Spinal cord (tissue), 10 donors: Measurements from ENCODE around the gene PSENEN. TPM values are rescaled to one million over a fixed set of nuclear protein-coding genes. Genes with fewer than 3 reads are reported as not detected.

Experiments
- DNase-seq, 6 donors: peaks; one replicate each; pipeline versions ENCODE4 v3.0.0 to v3.0.0-alpha.2; 2013 to 2015; ENCODE audit warnings: low spot score in 6 of 6, low read depth in 4 of 6
- H3K27ac ChIP-seq: one replicate; pipeline ENCODE4 v1.5.1; 2013; ENCODE audit warnings: low read depth, low read length, control low read depth
- H3K27me3 ChIP-seq: one replicate; pipeline ENCODE4 v1.6.1; 2013; ENCODE audit warnings: low read length; ENCODE audit not compliant: control insufficient read depth, insufficient read depth
- H3K36me3 ChIP-seq: one replicate; pipeline ENCODE4 v1.6.1; 2013; ENCODE audit warnings: low read length; ENCODE audit not compliant: control insufficient read depth, insufficient read depth
- H3K4me1 ChIP-seq: one replicate; pipeline ENCODE4 v1.6.1; 2013; ENCODE audit warnings: low read length; ENCODE audit not compliant: control insufficient read depth, insufficient read depth
- H3K4me3 ChIP-seq: one replicate; pipeline ENCODE4 v1.5.1; 2013; ENCODE audit warnings: low read depth, low read length, control low read depth
- H3K9me3 ChIP-seq: one replicate; pipeline ENCODE4 v1.6.1; 2013; ENCODE audit warnings: low read length; ENCODE audit not compliant: control insufficient read depth, insufficient read depth
- WGBS: methylation state at CpG from one replicate; pipeline ENCODE4 v1.1.5; 2013; ENCODE audit warnings: missing lambda C conversion rate; ENCODE audit not compliant: insufficient coverage; 5-methylcytosine and 5-hydroxymethylcytosine counted together
- polyA plus RNA-seq, 2 donors: library from polyadenylated mRNA; unstranded; fragments of 120-200 nt; gene quantifications; one replicate each; pipeline ENCODE4 v1.2.1, GENCODE V29; 2013; ENCODE audit not compliant: insufficient read length in 2 of 2
- total RNA-seq, 2 donors: library from RNA; depleted of rRNA in 1 of 2; stranded (reverse); fragments of 120-200 nt in 1 of 2; fragments of >200 nt in 1 of 2; gene quantifications; one replicate each; pipeline versions ENCODE4 v1.2.3 to v1.2.4, GENCODE V29; 2013 to 2014
- donor health status: healthy.

The PSENEN gene
- total and polyA plus RNA-seq, 4 donors: 15.9 to 106 (median 81.0) TPM

DNA sequence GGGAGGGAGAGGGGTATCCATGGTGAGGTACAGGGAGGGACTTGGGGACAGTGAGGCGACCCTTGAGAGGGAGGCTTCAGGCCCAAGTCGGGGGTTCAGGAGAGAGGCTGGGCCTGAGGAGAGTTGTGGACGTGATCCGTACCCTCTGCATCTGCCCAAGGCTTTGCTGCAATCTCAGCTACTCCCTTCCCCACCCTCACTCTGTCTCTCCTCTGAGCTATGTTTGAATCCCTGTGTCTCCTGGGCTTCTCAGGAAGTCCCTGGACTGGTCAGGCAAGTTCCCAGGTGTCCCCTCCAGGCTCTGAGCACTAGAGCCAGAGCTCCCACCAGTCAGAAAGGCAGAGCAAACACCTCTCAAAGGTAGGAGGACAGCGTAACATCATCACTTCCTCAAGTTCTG lies 4.7 kb downstream of the PSENEN start:
- Histone ChIP-seq H3K9me3 (no peaks in the 10 kb centered on the region), H3K27me3 (no peaks in the 10 kb centered on the region), H3K4me3 (no peak overlapping the region), H3K36me3 (peaks cover 49% of the 10 kb centered on the region), H3K27ac (no peak overlapping the region), H3K4me1 (peaks cover 35% of the 10 kb centered on the region)
- 92% methylated on average over 5 of the region's 5 CpGs for WGBS
- DNase-seq: no peak

DNA sequence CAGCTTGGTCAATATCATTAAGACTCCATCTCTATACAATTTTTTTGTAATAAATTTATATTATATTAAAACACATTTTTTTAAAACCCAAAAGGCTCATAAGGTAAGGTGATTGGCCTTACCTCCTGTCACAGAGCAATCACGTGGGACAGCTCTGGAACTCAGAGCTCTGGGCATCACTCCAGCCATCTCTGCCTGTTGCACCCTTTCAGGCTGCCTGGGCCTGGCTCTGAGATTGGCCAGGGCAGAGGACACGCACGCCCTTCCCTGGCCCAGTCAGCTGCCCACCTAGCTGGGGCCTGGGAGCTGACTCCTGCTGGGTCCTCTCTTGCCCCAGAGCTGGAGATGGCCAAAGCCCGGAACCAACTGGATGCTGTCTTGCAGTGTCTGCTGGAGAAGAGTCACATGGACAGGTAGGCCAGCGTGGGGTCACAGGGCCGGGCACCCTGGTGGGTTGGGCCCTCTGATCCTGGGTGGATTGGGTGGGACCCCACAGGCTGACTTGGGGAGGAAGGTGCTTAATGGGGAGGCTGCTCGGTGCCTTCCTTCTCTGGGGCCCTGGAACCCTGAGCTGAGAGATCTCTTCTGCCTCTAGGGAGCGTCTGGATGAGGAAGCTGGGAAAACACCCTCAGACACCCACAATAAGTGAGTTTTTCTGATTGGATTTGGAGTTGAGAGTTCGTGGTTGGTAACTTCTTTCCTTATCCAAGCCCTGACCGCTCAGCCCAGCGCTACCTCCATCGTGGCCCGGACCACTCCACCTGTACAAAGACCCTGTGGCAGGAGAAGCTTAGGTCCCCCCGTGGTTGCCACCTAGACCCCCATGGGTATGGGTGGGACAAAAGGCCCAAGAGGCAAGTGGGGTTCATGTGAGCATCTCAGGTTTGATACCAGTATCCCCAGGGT lies 6.6 kb downstream of the PSENEN start:
- no peak for DNase-seq
- Histone ChIP-seq H3K27me3 (no peaks in the 10 kb centered on the region), H3K4me3 (no peak overlapping the region), H3K36me3 (peaks cover 60% of the 10 kb centered on the region), H3K27ac (no peak overlapping the region), H3K9me3 (no peaks in the 10 kb centered on the region), H3K4me1 (peaks cover 40% of the 10 kb centered on the region)
- 97% methylated on average over 11 of the region's 14 CpGs for WGBS

DNA sequence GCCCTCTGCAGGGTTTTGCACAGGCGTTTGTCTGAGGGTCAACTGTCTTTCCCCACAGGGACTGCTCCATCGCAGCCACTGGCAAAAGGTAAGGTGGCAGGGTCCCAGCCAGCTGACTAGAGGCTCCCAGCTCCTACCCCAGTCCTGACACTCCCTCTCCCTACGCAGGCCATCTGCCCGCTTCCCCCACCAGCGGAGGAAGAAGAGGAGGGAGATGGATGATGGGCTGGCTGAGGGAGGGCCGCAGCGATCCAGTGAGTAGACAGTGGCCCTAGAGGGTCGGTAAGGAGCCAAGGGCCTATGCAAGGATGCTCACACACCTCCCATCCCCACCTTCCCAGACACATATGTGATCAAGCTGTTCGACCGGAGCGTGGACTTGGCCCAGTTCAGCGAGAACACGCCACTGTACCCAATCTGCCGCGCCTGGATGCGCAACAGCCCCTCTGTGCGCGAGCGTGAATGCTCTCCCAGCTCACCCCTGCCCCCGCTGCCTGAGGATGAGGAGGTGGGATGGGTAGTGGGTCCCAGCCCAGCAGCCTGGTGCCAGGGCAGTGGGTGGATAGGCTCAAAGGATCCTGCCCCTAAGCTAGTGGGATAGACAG lies 7.4 kb downstream of the PSENEN start:
- Histone ChIP-seq H3K4me1 (peaks cover 44% of the 10 kb centered on the region), H3K27ac (no peak overlapping the region)

DNA sequence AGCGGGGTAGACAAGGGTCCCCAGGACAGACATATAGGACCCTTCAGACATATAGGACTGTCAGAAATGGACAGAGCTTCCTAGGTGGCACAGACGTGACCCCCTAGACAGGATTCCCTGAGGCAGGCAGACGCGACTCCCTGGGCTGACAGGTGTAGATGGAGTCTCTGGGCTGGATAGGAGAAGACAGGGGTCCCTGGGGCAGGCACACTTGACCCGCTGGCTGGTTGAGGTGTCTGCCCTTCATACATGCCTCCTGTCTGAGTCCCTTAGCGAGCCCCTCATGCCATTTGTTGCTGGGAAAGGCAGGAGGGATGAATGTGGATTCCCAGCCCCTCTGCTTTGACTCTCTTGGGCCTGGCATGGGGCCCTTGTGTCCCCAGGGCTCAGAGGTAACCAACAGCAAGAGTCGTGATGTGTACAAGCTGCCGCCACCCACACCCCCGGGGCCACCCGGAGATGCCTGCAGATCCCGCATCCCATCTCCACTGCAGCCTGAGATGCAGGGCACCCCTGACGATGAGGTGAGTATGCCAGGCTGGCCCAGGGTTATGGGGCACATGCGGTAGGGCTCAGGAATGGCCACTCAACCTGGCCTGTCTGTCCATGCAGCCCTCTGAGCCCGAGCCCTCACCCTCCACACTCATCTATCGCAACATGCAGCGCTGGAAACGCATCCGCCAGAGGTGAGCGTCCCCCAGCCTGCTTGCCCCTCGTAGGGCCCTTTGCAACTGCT lies 8.4 kb downstream of the PSENEN start:
- Histone ChIP-seq H3K27ac (no peak overlapping the region), H3K27me3 (no peaks in the 10 kb centered on the region), H3K4me3 (no peak overlapping the region), H3K4me1 (peaks cover 42% of the 10 kb centered on the region), H3K36me3 (peaks cover 57% of the 10 kb centered on the region), H3K9me3 (no peaks in the 10 kb centered on the region)
- no peak for DNase-seq
- WGBS: 95% methylated on average over 20 of the region's 20 CpGs

More for the DNA sequence above, 7.4 kb downstream of the PSENEN start:
- Histone ChIP-seq H3K4me3 (no peak overlapping the region), H3K36me3 (peaks cover 57% of the 10 kb centered on the region), H3K9me3 (no peaks in the 10 kb centered on the region), H3K27me3 (no peaks in the 10 kb centered on the region)
- 95% methylated on average over 16 of the region's 20 CpGs for WGBS
- no peak for DNase-seq

DNA sequence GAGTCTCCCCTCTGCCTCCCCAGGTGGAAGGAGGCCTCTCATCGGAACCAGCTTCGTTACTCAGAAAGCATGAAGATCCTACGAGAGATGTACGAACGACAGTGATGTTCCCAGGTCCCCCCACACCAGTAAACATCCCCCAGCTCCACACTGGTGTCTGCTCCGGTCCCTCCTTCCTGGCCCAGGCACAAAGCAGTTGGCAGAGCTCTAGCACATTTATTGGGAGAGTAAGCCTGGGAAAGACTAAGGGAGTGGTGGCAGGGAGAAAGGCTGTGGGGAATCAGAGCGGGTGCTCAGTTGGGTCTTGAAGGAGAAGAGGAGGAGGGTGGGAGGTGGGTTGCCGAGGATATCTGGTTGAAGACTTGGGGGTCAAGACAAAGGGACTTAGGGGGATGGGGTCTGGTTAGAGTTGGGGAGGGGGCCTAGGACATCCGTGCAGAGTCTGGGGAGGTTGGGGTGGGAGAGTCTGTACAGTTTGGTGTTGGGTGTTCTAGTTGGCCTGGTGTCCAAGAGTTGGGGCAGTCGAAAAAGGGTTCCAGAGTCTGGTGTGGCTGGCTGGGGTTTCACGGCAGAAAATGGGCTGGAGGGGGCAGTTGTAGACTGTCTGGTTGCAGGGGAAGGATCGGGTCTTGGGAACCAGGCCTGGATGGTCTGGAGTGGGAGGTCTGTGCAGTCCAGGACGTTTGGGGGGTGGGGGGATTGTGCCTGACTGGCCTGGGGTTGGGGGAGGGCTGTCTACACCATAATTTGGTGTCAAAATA lies 9.1 kb downstream of the PSENEN start:
- H3K9me3 ChIP-seq: no peaks in the 10 kb centered on the region
- peaks cover 62% of the 10 kb centered on the region for H3K36me3 ChIP-seq
- H3K4me3 ChIP-seq: no peak overlapping the region
- H3K27me3 ChIP-seq: no peaks in the 10 kb centered on the region
- DNase-seq: no peak
- peaks cover 42% of the 10 kb centered on the region for H3K4me1 ChIP-seq
- no peak overlapping the region for H3K27ac ChIP-seq
- WGBS: 86% methylated on average over 12 of the region's 13 CpGs

DNA sequence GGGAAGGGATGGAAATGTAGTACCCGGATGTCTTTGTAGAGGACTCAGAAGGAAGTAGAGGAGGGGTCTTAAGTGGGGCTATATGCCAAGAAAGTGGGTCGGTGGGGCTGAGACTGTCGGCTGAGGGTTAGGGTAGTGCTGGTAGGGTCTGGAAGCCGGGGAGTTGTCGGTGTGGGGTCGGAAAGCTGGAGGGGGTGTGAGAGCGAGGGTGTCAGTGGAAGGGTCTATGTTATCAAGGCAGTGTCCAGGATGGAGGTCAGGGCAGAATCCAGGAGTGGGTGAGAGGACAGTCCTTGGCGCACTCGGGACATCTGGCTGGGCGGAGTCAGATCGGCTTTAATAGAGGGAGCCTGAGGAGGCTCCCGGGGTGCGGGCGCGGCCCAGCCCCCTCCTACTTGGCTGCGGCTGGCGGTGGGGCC lies 9.7 kb downstream of the PSENEN start:
- H3K27me3 ChIP-seq: no peaks in the 10 kb centered on the region
- H3K36me3 ChIP-seq: peaks cover 63% of the 10 kb centered on the region
- WGBS: 48% methylated on average over 17 of the region's 17 CpGs
- peak overlapping the region; percentile 25 for H3K27ac ChIP-seq
- no peaks in the 10 kb centered on the region for H3K9me3 ChIP-seq
- H3K4me1 ChIP-seq: peaks cover 41% of the 10 kb centered on the region
- no peak for DNase-seq
- H3K4me3 ChIP-seq: no peak overlapping the region

DNA sequence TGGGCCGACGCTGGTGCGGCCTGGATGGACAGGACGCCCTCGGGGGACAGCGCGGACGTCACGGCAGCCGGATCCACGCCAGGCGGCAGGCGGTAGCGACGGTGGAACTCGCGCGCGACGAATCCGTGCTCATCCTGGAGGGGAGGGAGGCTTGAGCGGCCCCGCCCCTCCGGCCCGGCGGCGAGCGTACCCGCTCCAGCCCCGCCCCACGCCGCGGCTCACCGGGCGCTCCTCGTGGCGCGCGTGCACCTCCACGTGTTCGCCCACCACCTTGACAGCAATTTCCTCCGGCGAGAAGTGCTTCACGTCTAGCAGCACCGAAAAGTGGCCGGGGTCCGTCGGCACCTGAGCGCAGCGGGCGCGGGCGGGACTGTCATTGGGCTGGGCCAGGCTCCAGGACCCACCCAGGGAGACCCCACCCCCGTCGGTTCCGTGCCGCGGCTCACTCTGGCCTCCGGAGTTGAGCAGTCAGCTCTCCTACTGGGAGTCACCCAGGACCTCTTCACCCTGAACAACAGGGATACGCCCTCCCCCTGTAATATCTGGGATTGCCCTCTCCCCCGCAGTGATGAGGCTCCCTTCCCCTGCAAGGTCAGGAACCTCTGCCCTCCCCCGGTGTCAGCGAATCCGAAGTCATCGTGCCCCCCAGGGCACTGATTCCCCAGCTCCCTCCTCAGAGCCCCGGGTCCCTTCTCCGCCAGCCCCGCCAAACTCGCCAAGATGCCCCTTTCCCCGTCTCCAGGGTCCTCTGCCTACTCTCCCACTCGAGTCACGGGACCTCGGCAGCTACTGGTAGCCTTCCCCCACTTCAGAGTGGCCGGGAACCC lies 10.3 kb downstream of the PSENEN start:
- Histone ChIP-seq H3K9me3 (no peaks in the 10 kb centered on the region), H3K4me3 (peak overlapping the region; percentile 9), H3K27ac (peak overlapping the region; percentile 97), H3K36me3 (peaks cover 60% of the 10 kb centered on the region), H3K4me1 (peaks cover 41% of the 10 kb centered on the region), H3K27me3 (no peaks in the 10 kb centered on the region)
- DNase-seq: no peak
- WGBS: 30% methylated on average over 73 of the region's 74 CpGs

DNA sequence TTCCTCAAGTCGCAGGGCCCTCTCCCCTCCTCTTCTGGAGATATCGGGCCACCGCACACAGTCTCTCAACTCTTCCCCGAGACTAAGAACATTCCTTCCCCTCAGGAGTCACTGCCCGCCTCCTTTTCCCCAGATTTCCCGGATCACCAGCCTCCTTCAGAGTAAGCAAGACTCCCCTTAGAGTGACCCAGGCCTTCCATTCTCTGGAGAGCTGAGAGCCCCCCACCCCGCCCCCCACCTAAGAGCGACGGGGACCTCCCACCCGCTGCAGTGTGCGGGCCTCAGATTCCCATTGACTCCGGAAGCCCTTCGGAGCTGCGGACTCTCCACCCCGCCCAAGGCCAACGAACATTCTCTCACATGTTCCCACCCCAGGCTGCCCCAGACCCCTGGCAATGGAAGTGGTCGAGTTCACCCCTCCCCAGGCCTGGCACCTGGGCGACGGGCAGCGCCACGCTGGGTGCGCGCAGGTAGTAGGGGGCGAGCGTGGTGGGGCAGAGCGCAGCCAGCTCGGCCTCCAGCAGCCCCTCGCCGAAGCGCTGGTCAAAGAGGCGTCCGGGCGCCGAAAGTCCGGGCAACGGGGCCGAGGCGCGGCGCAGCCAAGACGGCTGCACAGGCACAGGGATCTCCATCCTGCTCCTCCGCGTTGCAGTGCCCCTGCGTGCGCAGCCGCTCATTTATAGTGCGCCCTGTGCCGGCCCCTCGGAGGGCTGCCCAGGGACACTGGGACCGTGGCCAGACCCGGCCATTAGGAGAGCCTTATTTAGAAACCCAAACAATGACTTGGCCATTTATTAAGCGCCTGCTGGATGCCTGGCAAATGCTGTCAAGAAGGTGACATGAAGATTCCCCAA lies 11.2 kb downstream of the PSENEN start, which contains the start of gene HSPB6:
Gene HSPB6 (minus strand): TSS at position 653 of the 854 bp plus-strand sequence. CDS start 21 bp downstream, at position 632.
- no peaks in the 10 kb centered on the region for H3K9me3 ChIP-seq
- DNase-seq: peak in 3 of 6 donors; percentile 38 to 71 (median 70)
- peak within 1 kb of the TSS; percentile 97 for H3K27ac ChIP-seq
- 11% methylated on average over 40 of the region's 52 CpGs for WGBS
- H3K27me3 ChIP-seq: no peaks in the 10 kb centered on the region
- H3K4me1 ChIP-seq: peaks cover 41% of the 10 kb centered on the region
- H3K4me3 ChIP-seq: peak within 1 kb of the TSS; percentile 97
- peaks cover 55% of the 10 kb centered on the region for H3K36me3 ChIP-seq
